ENCODE results near the gene LTN1.

DNA sequence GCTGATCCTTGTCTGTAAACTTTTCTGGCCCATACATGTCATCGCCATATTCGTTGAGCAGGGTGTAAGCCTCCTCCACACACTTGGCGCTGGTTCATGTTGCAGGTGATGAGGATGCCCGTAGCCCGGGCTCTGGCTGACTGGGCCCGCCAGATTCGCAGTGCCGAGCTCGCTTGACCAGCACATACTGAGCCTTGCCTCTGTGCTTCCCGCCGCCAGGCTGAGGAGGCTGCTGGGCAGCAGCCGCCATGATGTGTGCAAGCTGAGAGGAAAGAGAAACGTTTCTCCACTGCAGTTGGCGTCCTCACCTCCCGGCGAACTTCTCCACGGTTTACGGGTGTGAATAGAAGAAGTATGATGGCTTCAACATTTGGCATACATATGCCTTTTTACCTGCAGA, 89.2 kb downstream of the LTN1 start:
- TF ChIP-seq, protein P1, sequence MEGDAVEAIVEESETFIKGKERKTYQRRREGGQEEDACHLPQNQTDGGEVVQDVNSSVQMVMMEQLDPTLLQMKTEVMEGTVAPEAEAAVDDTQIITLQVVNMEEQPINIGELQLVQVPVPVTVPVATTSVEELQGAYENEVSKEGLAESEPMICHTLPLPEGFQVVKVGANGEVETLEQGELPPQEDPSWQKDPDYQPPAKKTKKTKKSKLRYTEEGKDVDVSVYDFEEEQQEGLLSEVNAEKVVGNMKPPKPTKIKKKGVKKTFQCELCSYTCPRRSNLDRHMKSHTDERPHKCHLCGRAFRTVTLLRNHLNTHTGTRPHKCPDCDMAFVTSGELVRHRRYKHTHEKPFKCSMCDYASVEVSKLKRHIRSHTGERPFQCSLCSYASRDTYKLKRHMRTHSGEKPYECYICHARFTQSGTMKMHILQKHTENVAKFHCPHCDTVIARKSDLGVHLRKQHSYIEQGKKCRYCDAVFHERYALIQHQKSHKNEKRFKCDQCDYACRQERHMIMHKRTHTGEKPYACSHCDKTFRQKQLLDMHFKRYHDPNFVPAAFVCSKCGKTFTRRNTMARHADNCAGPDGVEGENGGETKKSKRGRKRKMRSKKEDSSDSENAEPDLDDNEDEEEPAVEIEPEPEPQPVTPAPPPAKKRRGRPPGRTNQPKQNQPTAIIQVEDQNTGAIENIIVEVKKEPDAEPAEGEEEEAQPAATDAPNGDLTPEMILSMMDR (conservative IDR thresholded peaks at IDR 0.05; ENCODE audit: low read length): no peak
- no peak for TF ChIP-seq EZH2phosphoT487 (IDR thresholded peaks at IDR 0.05; ENCODE audit: borderline replicate concordance)

Measured in Loucy (cell line).